ENCODE results near the gene TXNRD1. TPM values are rescaled to one million over a fixed set of nuclear protein-coding genes. Genes with fewer than 3 reads are reported as not detected.
"Not testable (repeated sequence)": the region's sequence is repeated elsewhere in the genome, so short reads cannot be mapped to it uniquely, and the experiment has no call there.

Gene TXNRD1
- total RNA-seq, 4 donors from 2014 or later: 243 to 594 (median 299) TPM

- 48% methylated on average over 7 of the region's 7 CpGs for WGBS
- DNase-seq (ENCODE audit: extremely low spot score): no peak
- H3K27me3 ChIP-seq: no peaks in the 10 kb centered on the region
- no peak overlapping the region for H3K27ac ChIP-seq (replicated peaks in 1 of 4)
- peaks cover 1 to 2% (median 2%) of the 10 kb centered on the region in 4 donors for H3K4me1 ChIP-seq
- TF ChIP-seq CTCF (IDR thresholded peaks at IDR 0.05): no peak
- TF ChIP-seq POLR2A (IDR thresholded peaks at IDR 0.05; ENCODE audit: low read depth): no peak
- TF ChIP-seq EP300 (IDR thresholded peaks at IDR 0.05): no peak
- TF ChIP-seq POLR2AphosphoS5 (IDR thresholded peaks at IDR 0.05): no peak
- no peaks in the 10 kb centered on the region for H3K9me3 ChIP-seq
- intact Hi-C loops (cut with DNase I): no loop called here
- no peak overlapping the region for H3K4me3 ChIP-seq
- no peaks in the 10 kb centered on the region for H3K36me3 ChIP-seq
Observed at GRCh38 chr12:104387190-104387589, 171.6 kb downstream of the TXNRD1 start.

- H3K36me3 ChIP-seq; DNase-seq (ENCODE audit: extremely low spot score); H3K27ac ChIP-seq (replicated peaks in 1 of 4); H3K9me3 ChIP-seq; intact Hi-C loops (cut with DNase I); H3K4me3 ChIP-seq; H3K4me1 ChIP-seq; H3K27me3 ChIP-seq: not testable (repeated sequence)
- WGBS: 94% methylated on average over 8 of the region's 11 CpGs
Observed at GRCh38 chr12:104394086-104394485, 178.5 kb downstream of the TXNRD1 start.

Other genes with a start within 250 kb of the TXNRD1 start
- gene TDG, start 249.9 kb upstream of the TXNRD1 start, total RNA-seq: 10 to 100 TPM; 13.7 to 16.4 (median 14.1) TPM
- gene GLT8D2, start 165.6 kb upstream of the TXNRD1 start, total RNA-seq: 10 to 100 TPM in 3 of 4 donors, 1 to 10 TPM in 1; 7.1 to 13.6 (median 11.0) TPM
- 10 to 100 TPM; 22.9 to 37.0 (median 29.5) TPM for gene HCFC2, start 151.2 kb upstream of the TXNRD1 start, total RNA-seq
- gene NFYB, start 77.6 kb upstream of the TXNRD1 start, total RNA-seq: 10 to 100 TPM; 67.7 to 90.9 (median 82.4) TPM
- gene EID3, start 88.0 kb downstream of the TXNRD1 start, total RNA-seq: 10 to 100 TPM in 3 of 4 donors, 1 to 10 TPM in 1; 7.6 to 19.5 (median 12.1) TPM
- gene CHST11, start 241.2 kb downstream of the TXNRD1 start, total RNA-seq: 10 to 100 TPM in 1 of 4 donors, 1 to 10 TPM in 3; 5.7 to 15.7 (median 7.1) TPM

Measured in esophagus muscularis mucosa (tissue), 4 donors.